H1 (cell line): ENCODE data around the gene SOX2. TPM values are rescaled to one million over a fixed set of nuclear protein-coding genes. Genes with fewer than 3 reads are reported as not detected.

Experiments
- CTCF ChIA-PET: fragments of 300-600 bp; sonication (Branson Sonifier 250); formaldehyde crosslinking; loops from one replicate; lab custom pipeline; 2021; ENCODE audit not compliant: partially characterized antibody; lab: Charles Lee
- POLR2A ChIA-PET: fragments of 300-600 bp; sonication (Branson Sonifier 250); formaldehyde crosslinking; loops from one replicate; lab custom pipeline; 2021; ENCODE audit warnings: inconsistent platforms; ENCODE audit not compliant: partially characterized antibody; lab: Charles Lee
- DNase-seq, 2 experiments: peaks; one replicate each; pipeline versions ENCODE4 v3.0.0 to v3.0.0-alpha.2; 2010 to 2022; ENCODE audit warnings: low spot score in 2 of 2, low read depth in 1 of 2, mixed read lengths in 1 of 2
- FAIRE-seq: peaks from 2 replicates; lab custom pipeline; 2011; peaks lifted over from hg19 to GRCh38; lab: Jason Lieb, UNC
- H2AFZ ChIP-seq: 2 replicates; pipeline ENCODE4 v1.8.1; 2012; ENCODE audit warnings: low read length, inconsistent platforms
- H2AK5ac ChIP-seq: 2 replicates; pipeline ENCODE4 v1.6.1; 2013; ENCODE audit warnings: low read depth, low read length
- H2BK120ac ChIP-seq: replicated peaks from 2 replicates; pipeline ENCODE3; 2013; ENCODE audit warnings: low read depth, low read length, inconsistent platforms
- H2BK12ac ChIP-seq: 2 replicates; pipeline ENCODE4 v1.6.1; 2013; ENCODE audit warnings: low read depth, low read length
- H2BK15ac ChIP-seq: 2 replicates; pipeline ENCODE4 v1.6.1; 2013; ENCODE audit warnings: low read length
- H2BK20ac ChIP-seq: 2 replicates; pipeline ENCODE4 v1.6.1; 2013; ENCODE audit warnings: low read length
- H2BK5ac ChIP-seq: 2 replicates; pipeline ENCODE4 v1.6.1; 2013; ENCODE audit warnings: low read depth, low read length
- H3K14ac ChIP-seq: 2 replicates; pipeline ENCODE4 v1.6.1; 2013; ENCODE audit warnings: inconsistent platforms; ENCODE audit not compliant: insufficient read length
- H3K18ac ChIP-seq: 2 replicates; pipeline ENCODE4 v1.6.1; 2013; ENCODE audit warnings: low read length; ENCODE audit errors: extremely low read depth
- H3K23ac ChIP-seq: 2 replicates; pipeline ENCODE4 v1.6.1; 2013; ENCODE audit warnings: inconsistent platforms; ENCODE audit not compliant: insufficient read length
- H3K23me2 ChIP-seq: 2 replicates; pipeline ENCODE4 v1.6.1; 2013; ENCODE audit warnings: low read depth, low read length
- H3K27ac ChIP-seq: 2 replicates; pipeline ENCODE4 v1.6.1; 2011; ENCODE audit warnings: low read depth, low read length, inconsistent platforms
- H3K27me3 ChIP-seq, 4 experiments: replicated peaks in 1 of 4; 1 replicate in 1 of 4; 2 replicates in 3 of 4; pipeline versions ENCODE4 v1.6.1 to v1.8.1; 2011 to 2013; ENCODE audit warnings: low read length in 3 of 4, mild to moderate bottlenecking in 3 of 4, inconsistent platforms in 2 of 4, mixed read lengths in 2 of 4, moderate library complexity in 1 of 4; ENCODE audit not compliant: control insufficient read depth in 3 of 4, insufficient read depth in 3 of 4; ENCODE audit errors: extremely low read depth in 1 of 4
- H3K36me3 ChIP-seq, 4 experiments: 2 replicates each; pipeline versions ENCODE4 v1.6.1 to v1.8.1; 2011 to 2013; ENCODE audit warnings: mild to moderate bottlenecking in 4 of 4, low read length in 3 of 4, moderate library complexity in 2 of 4, control low read depth in 1 of 4, inconsistent platforms in 1 of 4; ENCODE audit not compliant: insufficient read depth in 4 of 4, control insufficient read depth in 2 of 4
- H3K4ac ChIP-seq: replicated peaks from 2 replicates; pipeline ENCODE3; 2013; ENCODE audit warnings: low read length, low read depth, mixed read lengths, inconsistent platforms; ENCODE audit not compliant: insufficient read length
- H3K4me1 ChIP-seq, 4 experiments: replicated peaks in 1 of 4; 1 replicate in 1 of 4; 2 replicates in 3 of 4; pipeline versions ENCODE4 v1.6.1 to v1.8.1; 2011 to 2013; ENCODE audit warnings: low read length in 3 of 4, inconsistent platforms in 2 of 4, mixed read lengths in 1 of 4; ENCODE audit not compliant: insufficient read depth in 4 of 4, control insufficient read depth in 3 of 4
- H3K4me2 ChIP-seq, 2 experiments: 2 replicates each; pipeline versions ENCODE4 v1.6.1 to v1.8.1; 2011 to 2013; ENCODE audit warnings: low read depth in 2 of 2, low read length in 2 of 2, control low read depth in 1 of 2, inconsistent platforms in 1 of 2, mild to moderate bottlenecking in 1 of 2; ENCODE audit not compliant: insufficient read depth in 1 of 2
- H3K4me3 ChIP-seq, 4 experiments: fragments of 200-600, 300-600 bp in 1 of 4; sonication (generic), shearing (Covaris generic), sonication (Bioruptor Twin) in 1 of 4; 2 replicates each; pipeline versions ENCODE4 v1.5.1 to v1.8.1; 2011 to 2016; ENCODE audit warnings: low read length in 4 of 4, low read depth in 3 of 4, control low read depth in 2 of 4, inconsistent platforms in 2 of 4, mild to moderate bottlenecking in 2 of 4, mixed read lengths in 1 of 4, moderate library complexity in 1 of 4; ENCODE audit not compliant: insufficient read depth in 2 of 4; ENCODE audit errors: extremely low read depth in 1 of 4
- H3K56ac ChIP-seq: replicated peaks from 2 replicates; pipeline ENCODE3; 2013; ENCODE audit warnings: low read depth, mild to moderate bottlenecking, mixed read lengths, low read length, inconsistent platforms; ENCODE audit not compliant: insufficient read length
- H3K79me1 ChIP-seq: 2 replicates; pipeline ENCODE4 v1.6.1; 2013; ENCODE audit warnings: low read depth, low read length, control low read depth
- H3K79me2 ChIP-seq, 2 experiments: 2 replicates each; pipeline versions ENCODE4 v1.6.1 to v1.8.1; 2012 to 2013; ENCODE audit warnings: low read length in 2 of 2, mild to moderate bottlenecking in 2 of 2, inconsistent platforms in 1 of 2; ENCODE audit not compliant: insufficient read depth in 2 of 2, control insufficient read depth in 1 of 2
- H3K9ac ChIP-seq, 4 experiments: replicated peaks in 1 of 4; 1 replicate in 1 of 4; 2 replicates in 3 of 4; pipeline versions ENCODE4 v1.6.1 to v1.8.1; 2011 to 2013; ENCODE audit warnings: low read depth in 3 of 4, low read length in 3 of 4, control low read depth in 2 of 4, mild to moderate bottlenecking in 2 of 4, moderate library complexity in 2 of 4, inconsistent platforms in 1 of 4; ENCODE audit errors: extremely low read depth in 1 of 4
- H3K9me3 ChIP-seq, 2 experiments: 2 replicates each; pipeline versions ENCODE4 v1.6.1 to v1.8.1; 2012 to 2013; ENCODE audit warnings: mild to moderate bottlenecking in 2 of 2, moderate library complexity in 2 of 2, control low read depth in 1 of 2, inconsistent platforms in 1 of 2, low read depth in 1 of 2, low read length in 1 of 2, mixed read lengths in 1 of 2; ENCODE audit not compliant: insufficient read depth in 2 of 2
- H4K20me1 ChIP-seq, 2 experiments: replicated peaks in 1 of 2; 2 replicates each; pipeline versions ENCODE3 to v1.8.1; 2011 to 2013; ENCODE audit warnings: inconsistent platforms in 2 of 2, low read length in 2 of 2, mild to moderate bottlenecking in 1 of 2; ENCODE audit not compliant: insufficient read depth in 2 of 2, control insufficient read depth in 1 of 2
- H4K5ac ChIP-seq: 2 replicates; pipeline ENCODE4 v1.6.1; 2013; ENCODE audit warnings: low read length, low read depth, mixed read lengths, inconsistent platforms; ENCODE audit not compliant: insufficient read length
- H4K8ac ChIP-seq: 2 replicates; pipeline ENCODE4 v1.8.0; 2013; ENCODE audit warnings: mild to moderate bottlenecking, moderate library complexity, low read length, inconsistent platforms; ENCODE audit not compliant: insufficient read depth; ENCODE audit errors: extremely low read depth
- H4K91ac ChIP-seq: replicated peaks from 2 replicates; pipeline ENCODE3; 2013; ENCODE audit warnings: low read length, mixed read lengths, inconsistent platforms; ENCODE audit not compliant: insufficient read length
- TAF7 ChIP-seq: optimal IDR thresholded peaks from 2 replicates; pipeline ENCODE3; 2011; ENCODE audit warnings: low read depth, mild to moderate bottlenecking, inconsistent platforms, low read length, moderate library complexity, borderline replicate concordance
- TEAD4 ChIP-seq: IDR thresholded peaks from 2 replicates; pipeline ENCODE4 v1.6.1; 2012; ENCODE audit warnings: low read depth, low read length, inconsistent platforms, mixed read lengths
- WGBS, 2 experiments: shearing (Covaris generic) in 1 of 2; methylation state at CpG; one replicate each; pipeline versions ENCODE4 v1.1.6 to v1.1.7; 2013 to 2015; ENCODE audit warnings: low lambda C conversion rate in 2 of 2, mixed read lengths in 2 of 2, inconsistent platforms in 1 of 2, low coverage in 1 of 2, missing lambda C conversion rate in 1 of 2; ENCODE audit not compliant: insufficient replicate concordance in 2 of 2, insufficient coverage in 1 of 2, insufficient read length in 1 of 2; ENCODE audit errors: extremely low coverage in 1 of 2, missing lambda C conversion rate in 1 of 2; 5-methylcytosine and 5-hydroxymethylcytosine counted together
- polyA plus RNA-seq, 7 experiments: library from polyadenylated mRNA; depleted of rRNA in 3 of 7; stranded (reverse) in 5 of 7; unstranded in 2 of 7; fragments of >200 nt in 5 of 7; fragments of 200-250 nt in 2 of 7; gene quantifications; 1 replicate in 5 of 7; 2 replicates in 1 of 7; 4 replicates in 1 of 7; pipeline versions ENCODE4 v1.2.1 to v1.2.3, GENCODE V29; 2011 to 2013; ENCODE audit warnings: missing spikeins in 2 of 7, mixed read lengths in 2 of 7
- total RNA-seq: library from RNA; stranded (reverse); fragmentation: NEBNext Ultra II Directional; extraction: Animal tissue kit (Norgen Biotek cat#: 25700); gene quantifications from 2 replicates; pipeline ENCODE4 v1.2.1, GENCODE V29; 2021

Gene SOX2
- total and polyA plus RNA-seq, 2 of the 8 experiments (the other 6 are each of a cell fraction or from before 2014, with no cell fraction given): 149 to 247 TPM

DNA sequence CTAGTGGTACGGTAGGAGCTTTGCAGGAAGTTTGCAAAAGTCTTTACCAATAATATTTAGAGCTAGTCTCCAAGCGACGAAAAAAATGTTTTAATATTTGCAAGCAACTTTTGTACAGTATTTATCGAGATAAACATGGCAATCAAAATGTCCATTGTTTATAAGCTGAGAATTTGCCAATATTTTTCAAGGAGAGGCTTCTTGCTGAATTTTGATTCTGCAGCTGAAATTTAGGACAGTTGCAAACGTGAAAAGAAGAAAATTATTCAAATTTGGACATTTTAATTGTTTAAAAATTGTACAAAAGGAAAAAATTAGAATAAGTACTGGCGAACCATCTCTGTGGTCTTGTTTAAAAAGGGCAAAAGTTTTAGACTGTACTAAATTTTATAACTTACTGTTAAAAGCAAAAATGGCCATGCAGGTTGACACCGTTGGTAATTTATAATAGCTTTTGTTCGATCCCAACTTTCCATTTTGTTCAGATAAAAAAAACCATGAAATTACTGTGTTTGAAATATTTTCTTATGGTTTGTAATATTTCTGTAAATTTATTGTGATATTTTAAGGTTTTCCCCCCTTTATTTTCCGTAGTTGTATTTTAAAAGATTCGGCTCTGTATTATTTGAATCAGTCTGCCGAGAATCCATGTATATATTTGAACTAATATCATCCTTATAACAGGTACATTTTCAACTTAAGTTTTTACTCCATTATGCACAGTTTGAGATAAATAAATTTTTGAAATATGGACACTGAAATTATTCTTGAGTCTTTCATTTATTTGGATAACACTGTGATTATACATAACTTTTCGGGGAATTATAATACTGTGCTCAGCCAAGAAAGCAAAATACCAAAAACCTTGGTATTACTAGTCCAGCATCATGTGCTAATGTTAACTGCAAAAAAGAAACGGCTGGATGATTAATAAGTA is 2.2 kb downstream of the SOX2 start:
- TF ChIP-seq TEAD4 (no peak), TAF7 (peak; percentile 73)
- FAIRE-seq: no peak
- no peak for DNase-seq
- Histone ChIP-seq H4K91ac (no peak overlapping the region), H4K8ac (no peak overlapping the region), H2BK15ac (no peak overlapping the region), H3K27ac (peak overlapping the region; percentile 95), H3K27me3 (no peaks in the 10 kb centered on the region), H2AK5ac (no peak overlapping the region), H4K5ac (peak overlapping the region; percentile 99), H4K20me1 (peaks cover 0 to 2% of the 10 kb centered on the region in 2 experiments), H3K4me2 (peak overlapping the region; percentile 75 to 89), H3K36me3 (peaks cover 0 to 53% (median 8%) of the 10 kb centered on the region in 4 experiments; a peak in 4 of 8 replicates), H2BK120ac (no peak overlapping the region), H3K79me2 (peaks cover 13 to 78% of the 10 kb centered on the region in 2 experiments), H3K56ac (peak overlapping the region; percentile 33), H3K18ac (peak overlapping the region; percentile 64; the same call in 1 of the 2 replicates), H3K79me1 (peaks cover 3% of the 10 kb centered on the region; the same call in 1 of the 2 replicates), H3K9ac (peak overlapping the region; percentile 79 to 92 (median 90); a peak in 6 of 7 replicates), H3K4ac (no peak overlapping the region), H3K4me1 (peaks cover 1 to 9% (median 5%) of the 10 kb centered on the region in 4 experiments; a peak in 5 of 7 replicates), H3K4me3 (peak overlapping the region; percentile 90 to 98 (median 96)), H2BK12ac (no peak overlapping the region), H3K9me3 (no peaks in the 10 kb centered on the region), H3K23ac (no peak overlapping the region), H2BK5ac (no peak overlapping the region), H2AFZ (no peak overlapping the region), H3K14ac (no peak overlapping the region), H2BK20ac (no peak overlapping the region), H3K23me2 (peaks cover 11% of the 10 kb centered on the region)
- POLR2A ChIA-PET: interaction anchor here (0.6 to 3.9 kb wide), 9 partner anchors 8 to 703 kb away, joined by 3 to 46 read pairs (median 4); no protein-coding TSS in a partner anchor
- 2% methylated on average over 13 of the region's 13 CpGs; no CpG with 5 or more reads in 1 of the 2 experiments for WGBS, 2 experiments
- CTCF ChIA-PET: interaction anchor here (0.7 to 0.8 kb wide), 2 partner anchors 15 to 500 kb away, joined by 3 read pairs; no protein-coding TSS in a partner anchor
